ENCODE data around the gene RARA.

RARA gene

DNA sequence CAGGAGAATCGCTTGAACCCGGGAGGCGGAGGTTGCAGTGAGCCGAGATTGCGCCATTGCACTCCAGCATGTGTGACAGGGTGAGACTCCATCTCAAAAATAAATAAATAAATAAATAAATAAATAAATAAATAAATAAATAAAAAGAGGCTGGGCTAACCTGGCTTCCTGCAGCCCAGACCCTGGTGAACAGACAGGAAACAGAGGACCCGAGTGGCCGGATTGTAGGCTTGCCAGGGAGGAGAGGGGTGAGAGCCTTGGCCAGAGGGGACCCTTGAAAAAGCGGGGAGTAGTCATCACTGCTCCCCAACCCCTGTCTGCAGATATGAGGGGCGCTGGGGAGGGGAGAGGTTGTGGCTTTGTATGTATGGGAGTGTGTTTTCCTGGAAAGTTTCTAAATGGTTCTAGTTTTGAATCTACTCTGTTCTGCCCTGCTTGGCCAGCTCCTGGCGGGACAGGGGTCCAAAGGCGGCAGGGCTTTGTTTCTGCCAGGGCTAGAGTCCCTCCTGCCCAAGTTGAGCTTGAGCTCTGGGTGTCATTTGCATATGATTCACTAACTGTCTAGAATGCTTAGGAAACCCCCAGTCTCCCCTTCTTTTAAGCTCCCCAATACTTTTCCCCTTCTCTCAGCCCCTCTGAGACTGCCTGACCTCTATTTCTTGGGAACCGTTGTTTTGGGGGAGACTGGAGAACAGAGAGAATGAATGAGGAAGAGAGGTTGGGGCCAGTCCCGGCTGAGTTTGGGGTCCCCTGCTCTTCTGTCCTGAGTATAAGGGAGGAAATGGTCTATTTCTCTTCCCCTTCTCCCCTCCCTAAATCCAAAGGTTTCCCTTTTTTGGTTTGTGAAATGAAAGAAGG lies 16.4 kb downstream of the RARA start:
- intact Hi-C loops (cut with DNase I; ENCODE audit: low total_unique reads), result no loop called here
- TF ChIP-seq, protein P1, sequence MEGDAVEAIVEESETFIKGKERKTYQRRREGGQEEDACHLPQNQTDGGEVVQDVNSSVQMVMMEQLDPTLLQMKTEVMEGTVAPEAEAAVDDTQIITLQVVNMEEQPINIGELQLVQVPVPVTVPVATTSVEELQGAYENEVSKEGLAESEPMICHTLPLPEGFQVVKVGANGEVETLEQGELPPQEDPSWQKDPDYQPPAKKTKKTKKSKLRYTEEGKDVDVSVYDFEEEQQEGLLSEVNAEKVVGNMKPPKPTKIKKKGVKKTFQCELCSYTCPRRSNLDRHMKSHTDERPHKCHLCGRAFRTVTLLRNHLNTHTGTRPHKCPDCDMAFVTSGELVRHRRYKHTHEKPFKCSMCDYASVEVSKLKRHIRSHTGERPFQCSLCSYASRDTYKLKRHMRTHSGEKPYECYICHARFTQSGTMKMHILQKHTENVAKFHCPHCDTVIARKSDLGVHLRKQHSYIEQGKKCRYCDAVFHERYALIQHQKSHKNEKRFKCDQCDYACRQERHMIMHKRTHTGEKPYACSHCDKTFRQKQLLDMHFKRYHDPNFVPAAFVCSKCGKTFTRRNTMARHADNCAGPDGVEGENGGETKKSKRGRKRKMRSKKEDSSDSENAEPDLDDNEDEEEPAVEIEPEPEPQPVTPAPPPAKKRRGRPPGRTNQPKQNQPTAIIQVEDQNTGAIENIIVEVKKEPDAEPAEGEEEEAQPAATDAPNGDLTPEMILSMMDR (IDR thresholded peaks at IDR 0.05), result no peak
- H3K9me3 ChIP-seq, result no peaks in the 10 kb centered on the region
- no peaks in the 10 kb centered on the region for H3K27me3 ChIP-seq
- DNase-seq, result no peak
- no peak overlapping the region for H3K4me3 ChIP-seq
- peaks cover 26 to 100% (median 95%) of the 10 kb centered on the region in 4 donors for H3K4me1 ChIP-seq
- H3K36me3 ChIP-seq, result no peaks in the 10 kb centered on the region
- peak overlapping the region; percentile 94 to 95 for H3K27ac ChIP-seq

DNA sequence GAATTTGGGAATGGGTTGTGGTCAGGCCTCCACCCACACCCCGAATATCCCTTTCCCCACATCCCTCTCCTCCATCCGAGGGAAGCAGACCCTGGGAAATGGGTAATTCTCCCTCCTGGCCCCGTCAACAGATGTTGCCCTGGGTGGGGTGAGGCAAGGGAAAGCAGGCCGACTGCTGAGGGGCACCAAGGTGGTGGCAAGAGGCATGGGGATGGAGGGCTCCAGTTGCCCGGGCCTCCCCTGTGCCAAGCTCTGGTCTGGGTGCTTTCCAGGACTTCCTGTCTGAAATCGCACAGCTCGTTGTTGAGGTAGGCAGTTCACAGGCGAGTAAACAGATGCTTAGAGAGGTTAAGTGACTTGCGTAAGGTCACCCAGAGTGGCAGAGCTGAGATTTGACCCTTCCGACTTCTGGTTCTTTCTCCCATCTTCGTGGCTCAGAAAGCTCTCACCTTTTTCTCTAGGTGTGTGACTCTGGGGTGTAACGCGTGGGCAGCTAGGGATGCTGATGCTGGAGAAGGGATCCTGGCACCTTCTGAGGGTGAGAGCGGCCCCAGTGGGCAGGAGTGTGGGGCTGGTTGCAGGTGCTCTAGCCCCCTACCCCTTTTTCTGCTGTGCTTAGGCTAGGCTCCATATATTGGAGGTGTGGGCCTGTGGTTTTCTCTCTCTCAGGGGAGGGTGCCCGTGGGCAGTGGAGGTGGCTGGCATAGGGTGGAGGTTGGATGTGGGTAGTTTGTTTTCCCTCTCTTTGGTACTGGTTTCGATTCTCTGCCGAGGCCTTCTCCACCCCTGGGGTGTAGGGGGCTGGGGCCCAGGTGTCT lies 17.2 kb downstream of the RARA start:
- Histone ChIP-seq H3K27ac (peak overlapping the region; percentile 94 to 95), H3K36me3 (peaks cover 0 to 5% (median 2%) of the 10 kb centered on the region in 3 donors), H3K9me3 (no peaks in the 10 kb centered on the region), H3K4me1 (peaks cover 23 to 100% (median 95%) of the 10 kb centered on the region in 4 donors), H3K4me3 (peak overlapping the region in 1 of 2 donors; percentile 27), H3K27me3 (no peaks in the 10 kb centered on the region)
- intact Hi-C loops (cut with DNase I; ENCODE audit: low total_unique reads), result no loop called here
- no peak for DNase-seq
- TF ChIP-seq, protein P1 (IDR thresholded peaks at IDR 0.05), result no peak

DNA sequence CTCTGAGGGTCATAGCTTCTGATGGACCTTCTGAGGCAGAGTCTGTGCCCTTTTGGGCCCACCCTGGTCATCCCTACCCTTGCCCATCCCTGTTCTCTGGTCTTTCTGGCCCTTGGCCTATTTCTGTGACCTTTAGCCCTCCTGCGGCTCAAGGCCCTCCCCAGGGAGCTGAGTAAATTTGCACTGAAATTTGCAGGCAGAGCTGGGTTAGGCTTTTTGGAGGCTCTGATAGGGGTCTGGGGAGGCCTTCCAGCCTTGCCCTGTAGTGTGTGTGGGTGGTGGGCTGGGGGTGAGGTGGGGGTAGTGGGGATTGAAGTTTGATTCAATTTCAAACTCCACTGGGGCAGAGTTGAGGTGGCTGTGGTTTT lies 17.8 kb downstream of the RARA start:
- no peaks in the 10 kb centered on the region for H3K27me3 ChIP-seq
- H3K36me3 ChIP-seq, result peaks cover 0 to 5% (median 3%) of the 10 kb centered on the region in 3 donors
- H3K9me3 ChIP-seq, result no peaks in the 10 kb centered on the region
- peaks cover 19 to 100% (median 95%) of the 10 kb centered on the region in 4 donors for H3K4me1 ChIP-seq
- peak overlapping the region; percentile 94 to 95 for H3K27ac ChIP-seq
- TF ChIP-seq, protein P1 (IDR thresholded peaks at IDR 0.05), result no peak
- peak overlapping the region in 1 of 2 donors; percentile 27 for H3K4me3 ChIP-seq
- no peak for DNase-seq
- intact Hi-C loops (cut with DNase I; ENCODE audit: low total_unique reads), result no loop called here

DNA sequence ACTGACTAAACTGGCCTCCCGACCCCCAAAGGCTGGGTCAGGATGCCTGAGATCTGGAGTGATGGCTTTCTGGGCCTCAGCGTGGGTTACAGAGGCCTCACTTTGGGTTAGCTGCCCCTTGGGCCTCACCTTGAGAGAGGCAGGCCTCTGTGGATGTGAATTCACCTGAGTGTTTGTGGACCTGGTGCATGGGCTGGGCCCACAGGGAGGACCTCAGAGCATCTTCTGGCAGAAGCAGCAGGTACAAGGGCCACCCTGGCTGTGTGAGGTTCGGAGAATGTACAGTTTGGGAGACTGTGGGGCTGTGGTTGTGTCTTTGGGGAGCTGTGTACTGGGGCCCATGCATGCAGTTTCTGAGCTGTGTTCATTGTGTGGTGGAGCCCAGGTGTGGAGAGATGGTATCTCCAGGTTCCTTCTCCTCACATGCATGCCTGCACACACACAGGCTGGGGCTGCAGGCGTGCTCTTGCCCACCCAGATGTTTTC lies 18.3 kb downstream of the RARA start:
- TF ChIP-seq, protein P1 (IDR thresholded peaks at IDR 0.05), result no peak
- peak overlapping the region in 1 of 2 donors; percentile 27 for H3K4me3 ChIP-seq
- H3K36me3 ChIP-seq, result peaks cover 0 to 5% (median 3%) of the 10 kb centered on the region in 3 donors
- H3K4me1 ChIP-seq, result peaks cover 21 to 100% (median 95%) of the 10 kb centered on the region in 4 donors
- H3K27me3 ChIP-seq, result no peaks in the 10 kb centered on the region
- intact Hi-C loops (cut with DNase I; ENCODE audit: low total_unique reads), result no loop called here
- DNase-seq, result no peak
- no peaks in the 10 kb centered on the region for H3K9me3 ChIP-seq
- H3K27ac ChIP-seq, result peak overlapping the region; percentile 94 to 95

DNA sequence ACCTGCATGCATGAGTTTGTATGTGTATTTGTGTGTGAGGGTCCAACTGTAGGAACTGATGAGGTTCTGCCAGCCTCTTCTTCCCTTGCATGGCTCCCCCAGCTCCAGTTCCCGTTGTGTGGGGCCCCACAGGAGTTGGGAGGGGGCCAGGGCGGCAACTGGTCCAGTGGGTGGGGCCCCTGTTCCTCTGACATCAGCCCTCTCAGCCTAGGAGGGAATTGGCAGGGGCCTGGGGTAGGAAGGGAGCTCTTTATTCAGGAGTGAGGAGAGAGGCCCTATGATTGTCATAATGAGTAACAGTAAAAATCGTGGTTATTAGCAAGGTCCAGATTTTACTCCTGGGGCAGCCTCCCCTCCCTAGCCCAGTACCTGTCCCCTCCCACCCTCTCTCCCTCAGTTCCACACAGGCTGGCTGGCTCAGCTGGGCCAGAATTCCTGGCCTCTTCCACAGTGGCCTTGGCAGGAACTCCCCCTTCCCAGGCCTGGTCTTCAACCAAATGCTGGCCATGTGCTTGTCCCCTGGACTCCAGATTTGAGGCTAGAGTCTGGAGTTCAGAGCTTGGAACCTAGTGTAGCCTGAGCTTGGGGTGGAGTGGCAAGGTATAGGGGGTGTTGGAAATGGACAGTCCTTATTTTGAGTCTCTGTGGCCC lies 18.9 kb downstream of the RARA start:
- intact Hi-C loops (cut with DNase I; ENCODE audit: low total_unique reads), result no loop called here
- Histone ChIP-seq H3K27me3 (no peaks in the 10 kb centered on the region), H3K4me1 (peaks cover 26 to 100% (median 95%) of the 10 kb centered on the region in 4 donors), H3K36me3 (peaks cover 0 to 5% (median 3%) of the 10 kb centered on the region in 3 donors), H3K9me3 (no peaks in the 10 kb centered on the region), H3K4me3 (no peak overlapping the region), H3K27ac (peak overlapping the region; percentile 94 to 95)
- TF ChIP-seq, protein P1 (IDR thresholded peaks at IDR 0.05), result no peak
- peak in 1 of 2 donors; percentile 69 for DNase-seq

All from tibial artery (tissue), 4 donors.